Pancreas (tissue), 10 donors: ENCODE measurements around the gene TMEM30A. TPM values are rescaled to one million over a fixed set of nuclear protein-coding genes. Genes with fewer than 3 reads are reported as not detected.
A peak's percentile ranks its signal among the peaks of the same experiment; 100 is the strongest.

ENCODE experiments used
- ATAC-seq, 4 donors: fragments of 200-7000 bp; cut with Tn5 transposase; one replicate each; pipeline versions ENCODE4 v1.8.0 to v1.9.1; 2020; ENCODE audit warnings: mild to moderate bottlenecking in 4 of 4, moderate library complexity in 4 of 4
- DNase-seq, 6 donors: peaks; one replicate each; pipeline ENCODE4 v3.0.0-alpha.2; 2020
- FAIRE-seq: peaks from 2 replicates; lab custom pipeline; 2012; peaks lifted over from hg19 to GRCh38; lab: Jason Lieb, UNC
- H3K27ac ChIP-seq, 4 donors: fragments of 200-600 bp; sonication (generic); 1 replicate in 3 of 4; 2 replicates in 1 of 4; pipeline versions ENCODE4 v1.5.0 to v1.8.0; 2020
- H3K27me3 ChIP-seq, 4 donors: fragments of 200-600 bp; one replicate each; pipeline ENCODE4 v1.8.0; 2021
- H3K36me3 ChIP-seq, 3 donors: fragments of 200-600 bp; sonication (generic) in 1 of 3; one replicate each; pipeline versions ENCODE4 v1.5.0 to v1.8.0; 2020 to 2021
- H3K4me1 ChIP-seq, 3 donors: fragments of 200-600 bp; one replicate each; pipeline ENCODE4 v1.8.0; 2021
- H3K4me3 ChIP-seq, 4 donors: fragments of 200-600 bp; sonication (generic) in 2 of 4; one replicate each; pipeline versions ENCODE4 v1.5.0 to v1.8.0; 2020 to 2021
- H3K9me3 ChIP-seq, 4 donors: fragments of 200-600 bp; one replicate each; pipeline ENCODE4 v1.8.0; 2021
- CTCF ChIP-seq, 4 donors: fragments of 200-600 bp; sonication (generic) in 3 of 4; IDR thresholded peaks; one replicate each; pipeline versions ENCODE4 v1.5.0 to v1.8.0; 2021; ENCODE audit warnings: antibody characterized with exemption in 4 of 4
- WGBS, 2 donors: extraction: QIAGEN DNeasy Blood & Tissue Kit; methylation state at CpG; one replicate each; pipeline ENCODE4 v1.1.7; 2013; 5-methylcytosine and 5-hydroxymethylcytosine counted together
- intact Hi-C, 3 donors: fragments of 100-400 bp; cut with DNase I; formaldehyde crosslinking; loops; one replicate each; pipeline versions ENCODE4 v1.11.1 to v1.14.2; 2022
- polyA plus RNA-seq, 2 donors: library from polyadenylated mRNA; stranded (reverse); fragments of 200-250 nt; gene quantifications; one replicate each; pipeline ENCODE4 v1.2.3, GENCODE V29; 2013
- total RNA-seq, 6 donors: library from RNA; stranded (reverse); fragmentation: NEBNext Ultra II Directional in 4 of 6; extraction: Animal tissue kit (Norgen Biotek cat#: 25700) in 4 of 6; gene quantifications; one replicate each; pipeline versions ENCODE4 v1.2.1 to v1.2.4, GENCODE V29; 2021 to 2023
- donor health status: healthy with polysubstance abuse.
- donor health status: DM: no; HTN: no; CAD: no; lungs with moderate emphysema.
- donor health status: DM: no; HTN: no; CAD: no.
- donor health status: control.
- donor health status: control.
- donor health status: Bipolar disorder and iron deficiency.
- donor health status: DM: yes; HTN: yes; CAD: no.
- donor health status: DM: no; HTN: no; CAD: no.
- donor health status: DM: no; HTN: no; CAD: no.
- donor health status: DM: yes; HTN: yes; CAD: no.

The TMEM30A gene
- total and polyA plus RNA-seq, 8 donors: 21.2 to 85.5 (median 66.5) TPM

GRCh38 chr6:75326557-75327258 is 42.1 kb upstream of the TMEM30A start:
- no peak for TF ChIP-seq CTCF (IDR thresholded peaks at IDR 0.05)
- FAIRE-seq: no peak

GRCh38 chr6:75318900-75319299 is 34.3 kb upstream of the TMEM30A start:
- no peak for FAIRE-seq
- intact Hi-C loops: no loop called here

More at GRCh38 chr6:75326557-75327258, 42.1 kb upstream of the TMEM30A start:
- intact Hi-C loops: no loop called here
- ATAC-seq (no peak), DNase-seq (no peak)
- H3K27ac ChIP-seq: no peak overlapping the region
- H3K4me3 ChIP-seq: no peak overlapping the region
- no peaks in the 10 kb centered on the region for H3K9me3 ChIP-seq
- WGBS, 2 donors: 69 to 77% methylated on average over 2 of the region's 2 CpGs
- no peaks in the 10 kb centered on the region for H3K27me3 ChIP-seq
- no peaks in the 10 kb centered on the region for H3K36me3 ChIP-seq
- H3K4me1 ChIP-seq: no peaks in the 10 kb centered on the region

GRCh38 chr6:75317503-75318206 is 33.1 kb upstream of the TMEM30A start:
- FAIRE-seq (no peak), DNase-seq (no peak), ATAC-seq (no peak)
- no peaks in the 10 kb centered on the region for H3K36me3 ChIP-seq
- WGBS, 2 donors: 67 to 71% methylated on average over 4 of the region's 4 CpGs
- intact Hi-C loops: no loop called here
- no peak overlapping the region for H3K27ac ChIP-seq
- no peaks in the 10 kb centered on the region for H3K9me3 ChIP-seq
- no peak for TF ChIP-seq CTCF (IDR thresholded peaks at IDR 0.05)
- H3K27me3 ChIP-seq: no peaks in the 10 kb centered on the region
- peaks cover 0 to 5% (median 0%) of the 10 kb centered on the region in 3 donors for H3K4me1 ChIP-seq
- H3K4me3 ChIP-seq: no peak overlapping the region

More at GRCh38 chr6:75318900-75319299, 34.3 kb upstream of the TMEM30A start:
- no peaks in the 10 kb centered on the region for H3K36me3 ChIP-seq
- H3K4me3 ChIP-seq: no peak overlapping the region
- no peak for TF ChIP-seq CTCF (IDR thresholded peaks at IDR 0.05)
- peaks cover 0 to 5% (median 0%) of the 10 kb centered on the region in 3 donors for H3K4me1 ChIP-seq
- no peak overlapping the region for H3K27ac ChIP-seq
- ATAC-seq: no peak
- no peaks in the 10 kb centered on the region for H3K27me3 ChIP-seq
- no peaks in the 10 kb centered on the region for H3K9me3 ChIP-seq
- DNase-seq: no peak
- 72 to 79% methylated on average over 2 of the region's 2 CpGs for WGBS, 2 donors

- H3K27ac ChIP-seq: no peak overlapping the region
- H3K36me3 ChIP-seq: no peaks in the 10 kb centered on the region
- FAIRE-seq (peak; percentile 45), ATAC-seq (no peak), DNase-seq (no peak)
- intact Hi-C loops: no loop called here
- no peak overlapping the region for H3K4me3 ChIP-seq
- H3K9me3 ChIP-seq: no peaks in the 10 kb centered on the region
- H3K27me3 ChIP-seq: no peaks in the 10 kb centered on the region
- no peak for TF ChIP-seq CTCF (IDR thresholded peaks at IDR 0.05)
- peaks cover 0 to 5% (median 0%) of the 10 kb centered on the region in 3 donors for H3K4me1 ChIP-seq
Observed at GRCh38 chr6:75315978-75316377, 31.4 kb upstream of the TMEM30A start.
